Right cardiac atrium (tissue), 5 donors: ENCODE measurements around the gene TRABD2B. TPM values are rescaled to one million over a fixed set of nuclear protein-coding genes. Genes with fewer than 3 reads are reported as not detected.

Source experiments
- ATAC-seq, 2 donors: fragments of 200-7000 bp; cut with Tn5 transposase; one replicate each; pipeline versions ENCODE4 v1.8.0 to v1.9.1; 2020; ENCODE audit warnings: moderate library complexity in 2 of 2, mild to moderate bottlenecking in 1 of 2
- DNase-seq, 3 donors: peaks; one replicate each; pipeline ENCODE4 v3.0.0-alpha.2; 2020
- H3K27ac ChIP-seq: one replicate; pipeline ENCODE4 v1.5.1; 2013; ENCODE audit warnings: mild to moderate bottlenecking, low read length, control low read depth, moderate library complexity
- H3K27me3 ChIP-seq: one replicate; pipeline ENCODE4 v1.6.1; 2013; ENCODE audit not compliant: control insufficient read depth, insufficient read depth
- H3K4me1 ChIP-seq: one replicate; pipeline ENCODE4 v1.6.1; 2013; ENCODE audit warnings: low read length; ENCODE audit not compliant: control insufficient read depth, insufficient read depth
- H3K4me3 ChIP-seq: one replicate; pipeline ENCODE4 v1.5.1; 2013; ENCODE audit warnings: low read length, control low read depth
- H3K9me3 ChIP-seq: one replicate; pipeline ENCODE4 v1.6.1; 2013; ENCODE audit warnings: low read length; ENCODE audit not compliant: control insufficient read depth
- WGBS: extraction: QIAGEN DNeasy Blood & Tissue Kit; methylation state at CpG from one replicate; pipeline ENCODE4 v1.1.7; 2013; 5-methylcytosine and 5-hydroxymethylcytosine counted together
- intact Hi-C, 4 donors: fragments of 100-400 bp; cut with DNase I; formaldehyde crosslinking; loops; one replicate each; pipeline versions ENCODE4 v1.11.0 to v1.14.0; 2022 to 2023
- polyA plus RNA-seq: library from polyadenylated mRNA; stranded (reverse); fragments of 200-250 nt; gene quantifications from one replicate; pipeline ENCODE4 v1.2.3, GENCODE V29; 2013
- total RNA-seq, 4 donors: library from RNA; stranded (reverse); fragmentation: NEBNext Ultra II Directional; extraction: Animal tissue kit (Norgen Biotek cat#: 25700); gene quantifications; one replicate each; pipeline ENCODE4 v1.2.1, GENCODE V29; 2021
- donor health status: healthy with polysubstance abuse.
- donor health status: DM: no; HTN: yes; CAD: no.
- donor health status: DM: no; HTN: no; CAD: no.
- donor health status: DM: no; HTN: yes; CAD: no; lungs with severe emphysema.
- donor health status: DM: yes; HTN: yes; CAD: no.

The TRABD2B gene
- total and polyA plus RNA-seq, 5 donors, result 6.7 to 23.7 (median 17.8) TPM

DNA sequence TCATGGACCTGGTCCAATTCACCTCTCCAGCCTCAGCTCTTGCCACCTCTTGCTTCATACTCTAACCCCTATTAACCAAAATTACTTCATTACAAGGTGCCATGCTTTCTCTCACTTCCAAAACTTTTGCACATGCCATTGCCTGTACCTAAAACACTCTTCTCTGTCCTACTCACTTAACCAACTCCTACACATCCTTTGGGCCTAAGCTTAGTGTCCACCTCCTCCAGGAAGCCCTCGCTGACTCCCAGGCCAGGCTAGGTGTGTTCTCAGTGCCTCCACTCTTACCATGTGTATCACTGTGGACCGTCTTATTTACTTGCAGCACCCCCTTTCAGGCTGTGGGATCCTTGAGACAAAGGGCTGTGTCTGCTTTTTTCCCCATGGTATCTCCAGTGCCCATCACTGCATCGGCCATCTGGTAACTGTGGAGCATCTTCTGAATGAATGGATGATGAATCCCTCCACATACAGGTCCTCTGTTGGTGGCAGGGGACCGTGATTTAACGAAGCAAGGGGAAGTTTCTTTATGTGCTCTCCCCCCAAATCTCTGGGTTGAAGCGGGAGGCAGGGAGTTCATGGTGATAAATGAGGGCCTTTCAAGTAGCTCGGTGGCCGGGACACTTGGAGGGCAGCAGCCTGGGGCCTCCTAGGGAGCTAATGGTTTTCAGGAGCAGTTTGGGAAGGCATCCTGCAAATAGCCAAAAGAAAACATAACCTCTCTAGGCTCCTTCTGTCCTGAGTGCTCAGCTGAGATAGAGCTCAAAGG is 111.9 kb downstream of the TRABD2B start:
- 79% methylated on average over 8 of the region's 8 CpGs for WGBS
- DNase-seq (no peak), ATAC-seq (no peak)
- peaks cover 2% of the 10 kb centered on the region for H3K4me1 ChIP-seq
- no peak overlapping the region for H3K27ac ChIP-seq
- intact Hi-C loops, result no loop called here
- no peaks in the 10 kb centered on the region for H3K27me3 ChIP-seq
- no peaks in the 10 kb centered on the region for H3K9me3 ChIP-seq
- no peak overlapping the region for H3K4me3 ChIP-seq

DNA sequence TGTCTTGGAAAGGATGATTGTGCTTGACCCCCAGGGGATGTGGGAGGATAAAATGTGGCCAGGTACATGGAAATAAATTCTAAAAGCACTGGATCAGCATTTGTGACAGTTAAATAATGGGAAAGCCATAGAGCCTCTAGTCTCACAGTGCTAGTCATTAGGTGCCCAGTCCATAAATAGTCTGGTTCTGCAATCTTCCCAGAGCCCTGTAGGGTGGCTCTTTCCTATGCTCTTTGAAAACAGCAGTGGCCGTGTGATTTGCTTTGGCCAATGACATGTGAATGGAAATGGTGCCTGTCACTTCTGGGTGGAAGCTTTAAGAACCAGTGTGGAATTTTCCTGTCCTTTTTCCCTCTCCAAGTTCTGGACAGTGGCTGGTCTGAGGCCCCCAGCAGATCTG is 113.2 kb downstream of the TRABD2B start:
- intact Hi-C loops, result no loop called here
- WGBS, result 71% methylated on average over 1 of the region's 1 CpG
- Histone ChIP-seq H3K27ac (no peak overlapping the region), H3K9me3 (no peaks in the 10 kb centered on the region), H3K27me3 (no peaks in the 10 kb centered on the region), H3K4me1 (peaks cover 2% of the 10 kb centered on the region), H3K4me3 (no peak overlapping the region)
- ATAC-seq (no peak), DNase-seq (no peak)

DNA sequence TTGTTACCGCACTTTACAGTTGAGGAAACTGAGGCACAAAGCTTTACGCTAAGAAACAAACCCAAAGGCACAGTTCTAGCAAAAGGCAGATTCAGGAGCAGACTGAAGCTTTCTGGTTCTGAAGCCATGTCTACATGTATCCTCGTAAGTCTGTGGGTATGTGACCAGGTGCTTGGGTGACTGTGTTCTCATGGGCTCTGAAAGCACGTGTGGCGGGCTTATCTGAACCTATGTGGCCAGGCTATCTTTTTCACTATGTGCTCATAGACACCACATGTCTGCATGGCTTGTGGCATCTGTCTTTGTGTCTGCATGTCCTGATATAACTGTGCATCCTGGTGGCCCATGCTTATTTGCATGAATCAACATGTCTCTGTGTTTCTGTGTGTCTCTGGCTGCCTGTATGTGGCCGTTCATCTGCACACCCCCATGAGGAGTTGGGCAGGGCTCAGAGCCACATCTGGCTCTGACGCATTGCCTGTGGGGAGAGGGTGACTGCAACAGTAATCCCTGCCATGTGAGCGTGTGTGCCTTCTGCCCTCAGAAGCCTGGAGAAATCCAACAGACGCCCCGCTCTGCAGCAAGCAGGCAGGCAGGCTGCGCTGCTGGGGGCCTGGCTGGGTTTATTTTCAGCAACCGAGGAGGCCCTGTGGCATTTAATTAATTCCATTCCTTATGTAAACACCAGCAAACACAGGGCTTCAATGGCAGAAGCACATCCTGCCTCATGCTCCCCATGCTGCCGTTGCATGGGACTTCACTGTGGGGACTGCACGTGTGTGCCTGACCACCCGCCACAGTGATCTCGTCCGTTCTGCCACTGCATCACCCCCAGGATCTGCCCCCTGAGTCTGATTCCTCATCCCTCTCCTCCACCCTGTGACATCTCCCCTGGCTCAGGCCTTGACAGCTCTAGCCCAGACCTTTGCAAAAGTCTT is 115.4 kb downstream of the TRABD2B start:
- Histone ChIP-seq H3K9me3 (no peaks in the 10 kb centered on the region), H3K4me3 (no peak overlapping the region), H3K27me3 (no peaks in the 10 kb centered on the region), H3K4me1 (peaks cover 2% of the 10 kb centered on the region), H3K27ac (no peak overlapping the region)
- peak in 1 of 3 donors; percentile 25 for DNase-seq
- peak; percentile 52 to 58 for ATAC-seq
- intact Hi-C loops, result no loop called here
- 61% methylated on average over 17 of the region's 17 CpGs for WGBS

DNA sequence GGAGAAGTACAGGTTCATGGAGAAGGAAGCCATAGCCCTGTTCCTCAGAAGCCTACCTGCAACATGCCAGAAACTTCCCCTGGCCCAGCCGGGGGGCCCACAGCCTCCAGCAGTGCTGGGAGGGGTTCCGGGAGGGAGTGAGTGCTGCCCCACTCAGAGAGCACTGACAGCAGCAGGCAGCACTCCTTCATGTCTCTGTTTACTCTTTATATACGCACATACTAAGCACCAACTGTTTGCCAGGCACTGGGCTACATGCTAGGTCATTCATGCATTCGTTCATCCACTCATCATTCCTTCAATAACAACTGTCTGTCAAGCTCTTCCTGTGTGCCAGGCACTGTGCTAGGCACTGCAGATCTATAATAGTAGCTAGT is 120.6 kb downstream of the TRABD2B start:
- H3K4me1 ChIP-seq, result peaks cover 8% of the 10 kb centered on the region
- H3K9me3 ChIP-seq, result no peaks in the 10 kb centered on the region
- no peaks in the 10 kb centered on the region for H3K27me3 ChIP-seq
- no peak overlapping the region for H3K4me3 ChIP-seq
- intact Hi-C loops, result no loop called here
- 84% methylated on average over 4 of the region's 4 CpGs for WGBS
- DNase-seq (no peak), ATAC-seq (no peak)
- no peak overlapping the region for H3K27ac ChIP-seq

DNA sequence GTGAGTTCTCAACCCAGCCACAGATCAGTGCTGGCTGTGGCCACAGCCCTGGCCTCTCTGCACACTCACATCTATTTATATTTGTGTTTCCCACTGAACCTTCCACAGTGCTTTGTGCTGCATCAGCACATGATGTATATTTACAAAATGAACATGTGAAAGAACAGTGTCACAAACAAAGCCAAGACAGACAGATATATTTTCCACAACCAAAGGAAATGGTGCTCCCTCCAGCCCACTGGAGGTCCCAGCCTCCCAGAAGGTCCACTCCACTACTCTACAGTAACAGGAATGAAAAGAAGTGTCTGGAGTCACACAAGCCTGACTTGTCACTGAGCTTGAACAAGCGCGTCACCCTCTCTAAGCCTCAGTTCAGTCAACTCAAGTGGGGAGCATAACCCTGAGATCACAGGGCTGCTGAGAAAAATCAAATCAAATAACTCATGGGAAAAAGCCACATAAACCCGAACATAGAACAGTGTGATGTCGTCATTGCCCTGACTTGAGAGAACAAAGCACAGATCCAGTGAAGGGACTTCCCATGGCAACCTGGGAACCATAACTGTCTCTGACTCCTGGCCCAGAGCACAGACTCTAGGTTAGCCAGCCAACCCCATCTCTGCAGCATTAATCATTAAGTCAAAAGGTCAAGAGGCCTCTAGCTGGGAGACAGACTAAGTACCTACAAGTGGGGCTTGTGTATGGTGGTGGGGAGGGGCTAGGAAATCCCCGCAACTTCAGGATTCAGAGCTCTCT is 121.2 kb downstream of the TRABD2B start:
- WGBS, result 65% methylated on average over 5 of the region's 5 CpGs
- no peak overlapping the region for H3K27ac ChIP-seq

DNA sequence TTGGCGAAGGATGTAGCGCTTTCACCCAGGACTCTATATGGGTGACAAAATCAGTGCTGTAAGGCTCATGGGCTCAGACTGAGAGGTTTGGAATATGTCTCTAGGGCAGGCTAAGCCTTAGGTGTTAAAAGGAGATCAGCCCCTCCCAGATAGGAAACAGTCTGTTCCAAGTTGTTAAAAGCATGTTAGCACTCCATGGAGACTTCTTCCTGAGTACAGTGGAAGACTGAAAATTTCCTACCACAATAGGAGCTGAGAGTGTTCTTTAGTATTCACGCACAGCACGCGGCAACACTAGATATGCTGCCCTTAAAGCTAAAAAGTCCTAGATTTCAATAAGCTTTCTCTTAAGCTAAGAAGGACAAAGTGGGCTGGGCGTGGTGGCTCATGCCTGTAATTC is 122.1 kb downstream of the TRABD2B start:
- no peak for DNase-seq
- Histone ChIP-seq H3K4me3 (no peak overlapping the region), H3K4me1 (peaks cover 10% of the 10 kb centered on the region), H3K9me3 (no peaks in the 10 kb centered on the region), H3K27ac (no peak overlapping the region), H3K27me3 (no peaks in the 10 kb centered on the region)
- 66% methylated on average over 6 of the region's 6 CpGs for WGBS
- intact Hi-C loops, result no loop called here
- peak; percentile 27 to 44 for ATAC-seq

More for the DNA sequence above, 121.2 kb downstream of the TRABD2B start:
- Histone ChIP-seq H3K4me3 (no peak overlapping the region), H3K4me1 (peaks cover 10% of the 10 kb centered on the region), H3K27me3 (no peaks in the 10 kb centered on the region), H3K9me3 (no peaks in the 10 kb centered on the region)
- peak; percentile 43 to 65 for ATAC-seq
- intact Hi-C loops, result no loop called here
- no peak for DNase-seq

DNA sequence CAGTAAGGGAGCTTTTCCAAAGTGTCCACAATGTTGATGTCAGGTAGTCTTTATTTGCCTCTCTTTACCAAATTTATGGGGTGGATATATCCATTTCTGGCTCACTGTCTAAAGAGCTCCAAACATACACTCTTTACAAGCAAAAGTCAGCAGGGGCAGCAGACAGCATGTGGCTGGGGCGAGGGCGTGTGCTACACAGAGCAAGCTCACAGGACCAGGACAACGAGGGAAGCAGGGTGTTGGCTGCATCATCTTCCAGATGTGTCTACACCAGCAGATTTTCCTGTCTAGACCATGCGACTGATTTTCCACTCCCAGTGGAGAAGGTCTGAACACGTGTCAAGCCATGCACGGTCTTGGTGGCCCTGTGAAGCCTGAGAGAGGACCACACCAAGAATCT is 123.8 kb downstream of the TRABD2B start:
- ATAC-seq (no peak), DNase-seq (no peak)
- H3K27me3 ChIP-seq, result no peaks in the 10 kb centered on the region
- H3K4me3 ChIP-seq, result no peak overlapping the region
- H3K27ac ChIP-seq, result no peak overlapping the region
- WGBS, result 77% methylated on average over 6 of the region's 6 CpGs
- no peaks in the 10 kb centered on the region for H3K9me3 ChIP-seq
- peaks cover 10% of the 10 kb centered on the region for H3K4me1 ChIP-seq
- intact Hi-C loops, result no loop called here

DNA sequence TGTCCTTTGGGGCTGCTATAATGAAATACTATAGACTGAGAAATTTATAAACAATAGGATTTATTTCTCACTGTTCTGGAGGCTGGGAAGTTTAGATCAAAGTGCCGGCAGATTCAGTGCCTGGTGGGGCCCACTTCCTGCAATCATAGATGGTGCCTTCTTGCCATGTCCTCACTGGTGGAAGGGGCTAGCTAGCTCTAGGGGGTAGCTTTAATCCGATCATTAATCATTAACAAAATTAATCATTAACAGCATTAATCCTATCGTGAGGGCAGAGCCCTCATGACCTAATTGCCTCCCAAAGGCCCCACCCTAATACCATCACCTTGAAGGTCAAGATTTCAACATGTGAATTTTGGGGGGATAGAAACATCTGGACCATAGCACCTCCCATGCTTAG is 124.3 kb downstream of the TRABD2B start:
- no peaks in the 10 kb centered on the region for H3K27me3 ChIP-seq
- no peak overlapping the region for H3K27ac ChIP-seq
- intact Hi-C loops, result no loop called here
- no peaks in the 10 kb centered on the region for H3K9me3 ChIP-seq
- ATAC-seq, result no peak
- no peak overlapping the region for H3K4me3 ChIP-seq
- WGBS, result 92% methylated on average over 3 of the region's 3 CpGs
- no peak for DNase-seq
- peaks cover 10% of the 10 kb centered on the region for H3K4me1 ChIP-seq

DNA sequence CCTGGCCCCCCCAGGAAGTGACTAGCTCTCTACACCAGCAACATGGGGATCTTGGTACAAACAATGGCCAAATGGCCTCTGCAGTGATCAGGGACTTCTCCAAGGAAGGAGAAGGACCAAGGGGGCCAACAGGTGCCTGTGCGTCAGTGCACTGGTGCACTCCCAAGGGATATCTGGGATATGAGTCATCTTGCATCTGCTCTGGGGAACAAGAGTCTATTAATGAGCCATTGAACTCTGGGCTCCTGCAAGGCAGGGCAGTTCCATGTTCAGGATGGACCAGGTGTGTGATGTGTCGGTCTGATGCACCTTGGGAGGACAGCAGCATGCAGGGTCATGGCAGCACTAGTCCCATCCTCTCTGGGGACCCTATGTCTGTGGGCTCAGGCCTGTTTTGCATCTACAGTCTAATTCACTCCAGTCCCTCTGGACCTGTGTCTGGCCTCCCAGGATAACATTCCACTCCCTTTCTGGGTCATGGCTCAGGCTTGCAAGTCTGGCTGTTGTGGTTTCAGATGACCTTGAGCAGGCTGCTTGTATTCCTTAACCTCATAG is 125.3 kb downstream of the TRABD2B start:
- ATAC-seq (no peak), DNase-seq (no peak)
- Histone ChIP-seq H3K27ac (no peak overlapping the region), H3K9me3 (no peaks in the 10 kb centered on the region), H3K4me3 (no peak overlapping the region), H3K27me3 (no peaks in the 10 kb centered on the region), H3K4me1 (peaks cover 15% of the 10 kb centered on the region)
- 82% methylated on average over 2 of the region's 2 CpGs for WGBS
- intact Hi-C loops, result no loop called here

DNA sequence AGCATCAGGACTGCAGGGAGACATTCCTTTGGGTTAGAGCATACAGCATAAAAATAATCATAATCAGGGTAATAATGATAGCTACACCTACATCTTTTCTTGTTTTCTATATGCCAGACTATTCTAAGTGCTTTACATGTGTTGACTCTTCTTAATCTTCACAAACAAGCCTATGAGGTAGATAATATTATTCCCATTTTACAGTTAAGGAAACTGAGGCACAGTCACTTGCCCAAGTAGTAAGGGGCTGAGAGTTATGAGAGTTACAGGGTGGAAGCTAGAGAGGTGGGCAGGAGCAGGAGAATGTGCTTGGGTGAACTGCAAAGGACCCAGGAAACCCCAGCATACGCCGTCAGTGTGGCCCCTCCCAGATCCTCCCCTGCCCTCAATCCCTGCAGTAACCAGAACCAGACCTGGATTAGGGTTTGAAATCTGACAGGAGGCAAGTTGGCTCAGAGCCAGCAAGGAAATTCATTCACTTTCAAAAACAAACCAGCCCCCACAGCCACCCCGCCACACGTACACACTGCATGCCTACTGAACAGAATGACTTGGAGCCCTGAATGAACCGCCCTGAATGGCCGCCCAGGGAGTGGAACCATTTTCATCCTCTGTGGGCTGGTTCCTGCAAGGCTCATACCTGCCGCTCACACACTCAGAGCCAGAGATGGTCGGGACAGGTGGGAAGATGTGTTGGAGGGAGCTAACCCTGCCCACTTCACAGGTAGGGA is 126.1 kb downstream of the TRABD2B start:
- ATAC-seq (no peak), DNase-seq (no peak)
- no peaks in the 10 kb centered on the region for H3K27me3 ChIP-seq
- H3K27ac ChIP-seq, result no peak overlapping the region
- intact Hi-C loops, result no loop called here
- WGBS, result 76% methylated on average over 8 of the region's 8 CpGs
- peaks cover 19% of the 10 kb centered on the region for H3K4me1 ChIP-seq
- H3K4me3 ChIP-seq, result no peak overlapping the region
- no peaks in the 10 kb centered on the region for H3K9me3 ChIP-seq
